Left ventricle myocardium inferior (tissue), 1 donor: Measurements from ENCODE around the gene RALGDS. TPM values are rescaled to one million over a fixed set of nuclear protein-coding genes. Genes with fewer than 3 reads are reported as not detected.
"Not testable (repeated sequence)": the region's sequence is repeated elsewhere in the genome, so short reads cannot be mapped to it uniquely, and the experiment has no call there.

ENCODE experiments used
- DNase-seq: peaks from one replicate; pipeline ENCODE4 v3.0.0-alpha.2; 2020
- H3K27ac ChIP-seq: fragments of 200-600 bp; replicated peaks from 2 replicates; pipeline ENCODE4 v1.8.0; 2021
- H3K27me3 ChIP-seq: fragments of 200-600 bp; 2 replicates; pipeline ENCODE4 v1.8.0; 2021; ENCODE audit warnings: low read depth
- H3K36me3 ChIP-seq: fragments of 200-600 bp; 2 replicates; pipeline ENCODE4 v1.8.0; 2021
- H3K4me1 ChIP-seq: fragments of 200-600 bp; 2 replicates; pipeline ENCODE4 v1.8.0; 2021
- H3K4me3 ChIP-seq: fragments of 200-600 bp; 2 replicates; pipeline ENCODE4 v1.8.0; 2021; ENCODE audit warnings: mild to moderate bottlenecking, moderate library complexity
- H3K9me3 ChIP-seq: fragments of 200-600 bp; replicated peaks from 2 replicates; pipeline ENCODE4 v1.8.0; 2021
- CTCF ChIP-seq: fragments of 200-600 bp; IDR thresholded peaks from 2 replicates; pipeline ENCODE4 v1.8.0; 2021; ENCODE audit warnings: antibody characterized with exemption, mild to moderate bottlenecking, borderline replicate concordance
- intact Hi-C: fragments of 100-400 bp; cut with micrococcal nuclease; formaldehyde crosslinking; loops from one replicate; pipeline ENCODE4 v1.11.0; 2022
- total RNA-seq: library from RNA; stranded (reverse); fragmentation: NEBNext Ultra II Directional; extraction: Animal tissue kit (Norgen Biotek cat#: 25700); gene quantifications from one replicate; pipeline ENCODE4 v1.2.1, GENCODE V29; 2021
- donor health status: DM: no; HTN: yes; CAD: no; lungs with severe emphysema.

RALGDS gene
- total RNA-seq, 1 donor from 2014 or later, result 24.6 TPM

DNA sequence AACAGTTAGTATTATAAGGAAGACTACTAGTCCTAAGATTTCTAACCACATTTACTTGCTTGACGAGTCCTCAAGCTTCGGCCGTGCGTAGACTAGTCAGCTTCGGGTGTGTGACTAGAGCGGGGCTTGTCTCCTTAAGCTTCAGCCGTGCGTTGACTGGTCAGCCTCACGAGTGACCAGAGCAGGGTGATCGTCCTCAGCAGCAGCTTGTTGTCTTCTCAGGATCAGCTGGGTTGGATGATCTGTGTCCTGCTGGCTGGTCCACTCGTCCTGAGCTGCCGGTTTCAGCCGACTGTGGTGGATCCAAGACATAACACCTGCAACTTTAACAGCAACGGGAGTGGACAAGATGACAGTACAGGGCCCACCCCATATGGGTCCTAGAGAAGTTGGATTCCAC, 42.6 kb downstream of the RALGDS start:
- intact Hi-C loops, result no loop called here
- no peak overlapping the region for H3K27ac ChIP-seq
- H3K4me1 ChIP-seq, result no peaks in the 10 kb centered on the region
- H3K4me3 ChIP-seq, result no peak overlapping the region
- no peaks in the 10 kb centered on the region for H3K27me3 ChIP-seq
- H3K9me3 ChIP-seq, result no peaks in the 10 kb centered on the region
- TF ChIP-seq CTCF, result no peak
- no peak for DNase-seq
- H3K36me3 ChIP-seq, result no peaks in the 10 kb centered on the region

DNA sequence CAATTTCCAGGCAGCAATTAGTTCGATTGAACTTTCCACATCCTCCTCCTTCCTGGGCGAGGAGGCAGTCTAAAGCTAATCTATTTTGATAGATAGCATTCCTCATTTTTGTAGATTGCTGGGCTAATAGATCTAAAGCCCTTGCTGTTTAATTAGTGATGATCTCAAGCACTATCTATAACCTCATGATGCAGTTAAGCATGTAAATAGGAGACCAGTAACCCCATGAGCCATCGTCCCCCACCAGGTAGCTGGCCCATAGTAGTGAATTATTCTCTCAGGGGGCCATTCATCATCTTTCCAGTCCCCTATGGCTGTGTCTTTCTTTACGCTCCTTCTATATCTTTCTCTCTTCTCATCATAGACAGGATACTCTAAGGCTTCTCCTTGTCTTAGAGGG, 44.3 kb downstream of the RALGDS start:
- Histone ChIP-seq H3K27ac (no peak overlapping the region), H3K4me3 (no peak overlapping the region), H3K9me3 (no peaks in the 10 kb centered on the region), H3K27me3 (no peaks in the 10 kb centered on the region), H3K4me1 (no peaks in the 10 kb centered on the region), H3K36me3 (no peaks in the 10 kb centered on the region)
- DNase-seq, result no peak
- intact Hi-C loops, result no loop called here
- TF ChIP-seq CTCF, result no peak

DNA sequence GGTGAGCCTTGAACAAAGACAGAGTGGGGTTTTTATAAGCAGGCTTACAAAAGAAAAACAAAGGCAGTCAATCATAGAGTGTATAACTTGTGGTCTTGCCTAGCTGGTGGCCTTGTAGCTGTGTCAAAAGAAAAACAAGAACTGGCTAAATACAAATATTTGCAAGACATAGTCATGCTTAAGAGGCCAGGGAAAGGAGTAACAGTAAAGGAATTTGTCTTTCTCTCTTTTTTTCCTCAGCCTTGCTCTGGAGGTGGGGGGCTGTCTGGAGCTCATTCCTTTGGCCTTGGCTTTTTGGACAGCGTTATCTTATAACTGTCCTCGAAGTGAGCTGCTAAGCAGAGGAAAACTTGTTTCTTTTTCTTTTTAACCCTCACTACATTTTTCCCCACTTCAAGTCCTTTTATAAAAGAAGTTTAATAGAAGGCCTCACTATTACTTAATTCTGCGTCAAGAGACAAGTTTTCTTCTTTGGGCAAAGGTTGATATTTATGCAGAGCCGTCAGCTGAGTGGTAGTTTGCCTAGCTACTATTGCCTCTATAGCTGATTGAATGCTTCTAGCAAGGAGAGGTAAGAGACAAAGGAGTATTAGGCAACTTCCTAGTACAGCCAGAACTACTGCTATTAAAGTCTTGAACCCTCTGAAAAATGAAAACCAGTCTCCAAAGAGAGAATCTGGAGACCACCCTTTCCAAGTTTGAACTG, 45.0 kb downstream of the RALGDS start:
- Histone ChIP-seq H3K27ac (no peak overlapping the region), H3K27me3 (no peaks in the 10 kb centered on the region), H3K36me3 (no peaks in the 10 kb centered on the region), H3K4me1 (no peaks in the 10 kb centered on the region), H3K4me3 (no peak overlapping the region), H3K9me3 (no peaks in the 10 kb centered on the region)
- TF ChIP-seq CTCF, result no peak
- DNase-seq, result no peak
- intact Hi-C loops, result no loop called here

GRCh38 chr9:133074111-133074651, 46.9 kb downstream of the RALGDS start:
- H3K36me3 ChIP-seq, result no peaks in the 10 kb centered on the region
- no peaks in the 10 kb centered on the region for H3K4me1 ChIP-seq
- no peak overlapping the region for H3K4me3 ChIP-seq
- H3K9me3 ChIP-seq, result no peaks in the 10 kb centered on the region
- no peak for TF ChIP-seq CTCF
- DNase-seq, result no peak
- H3K27me3 ChIP-seq, result no peaks in the 10 kb centered on the region
- intact Hi-C loops, result no loop called here
- H3K27ac ChIP-seq, result no peak overlapping the region

DNA sequence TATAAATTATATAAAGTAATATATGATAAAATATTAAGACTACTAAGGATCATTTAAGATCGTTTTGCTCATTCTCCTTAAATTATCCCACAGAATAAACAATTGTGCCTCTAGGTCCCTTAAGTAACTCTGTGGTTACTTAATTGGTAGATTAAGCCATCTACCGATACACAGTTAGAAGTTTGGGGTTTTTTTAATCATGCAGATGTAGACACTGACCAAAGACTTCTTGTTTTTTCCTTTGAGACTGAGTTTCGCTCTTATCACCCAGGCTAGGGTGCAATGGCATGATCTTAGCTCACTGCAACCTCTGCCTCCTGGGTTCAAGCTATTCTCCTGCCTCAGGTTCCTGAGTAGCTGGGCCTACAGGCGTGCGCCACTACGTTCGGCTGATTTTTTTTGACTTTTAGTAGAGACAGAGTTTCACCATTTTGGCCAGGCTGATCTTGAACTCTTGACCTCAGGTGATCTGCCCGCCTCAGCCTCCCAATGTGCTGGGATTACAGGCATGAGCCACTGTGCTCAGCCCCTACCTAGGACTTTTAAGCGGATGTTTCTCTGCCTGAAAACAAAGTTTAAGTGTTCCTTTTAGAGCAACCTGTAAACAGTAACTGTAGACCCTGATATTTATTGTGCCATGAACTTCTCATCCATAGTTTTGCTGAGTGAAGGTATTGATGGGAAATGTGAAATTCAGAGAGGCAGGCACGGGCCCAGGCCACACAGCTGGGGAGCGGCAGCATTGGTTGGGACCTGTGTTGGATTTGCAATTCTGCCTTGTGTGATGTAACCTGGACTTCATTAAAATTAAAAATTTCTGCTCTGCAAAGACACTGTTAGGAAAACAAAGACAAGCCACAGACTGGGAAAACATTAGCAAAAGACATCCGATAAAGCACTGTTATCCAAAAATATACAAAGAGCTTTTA, 47.7 kb downstream of the RALGDS start:
- no peak for TF ChIP-seq CTCF
- Histone ChIP-seq H3K4me3 (no peak overlapping the region), H3K27ac (no peak overlapping the region), H3K4me1 (no peaks in the 10 kb centered on the region), H3K9me3 (no peaks in the 10 kb centered on the region), H3K27me3 (no peaks in the 10 kb centered on the region), H3K36me3 (no peaks in the 10 kb centered on the region)
- intact Hi-C loops, result no loop called here
- no peak for DNase-seq

DNA sequence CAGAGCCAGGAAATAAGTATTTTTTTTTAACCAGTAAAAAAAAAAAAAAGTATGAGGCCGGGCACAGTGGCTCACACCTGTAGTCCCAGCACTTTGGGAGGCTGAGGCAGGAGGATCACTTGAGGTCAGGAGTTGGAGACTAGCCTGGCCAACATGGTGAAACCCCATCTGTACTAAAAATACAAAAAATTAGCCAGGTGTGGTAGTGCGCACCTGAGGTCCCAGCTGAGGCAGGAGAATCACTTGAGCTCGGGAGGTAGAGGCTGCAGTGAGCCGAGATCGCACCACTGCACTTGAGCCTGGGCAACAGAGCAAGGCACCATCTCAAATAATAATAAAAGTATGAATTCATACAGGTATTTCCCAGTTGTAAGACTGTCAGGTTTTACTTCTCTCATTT, 48.8 kb downstream of the RALGDS start:
- H3K36me3 ChIP-seq, H3K9me3 ChIP-seq, DNase-seq, H3K27ac ChIP-seq, H3K4me3 ChIP-seq, H3K27me3 ChIP-seq, H3K4me1 ChIP-seq, intact Hi-C loops: not testable (repeated sequence)
